ENCODE data around the gene TAS2R4. TPM values are rescaled to one million over a fixed set of nuclear protein-coding genes. Genes with fewer than 3 reads are reported as not detected.
"Not testable (repeated sequence)": the region's sequence is repeated elsewhere in the genome, so short reads cannot be mapped to it uniquely, and the experiment has no call there.

Gene TAS2R4
- total RNA-seq, 2 experiments from 2014 or later: 1.2 to 1.6 TPM

DNA sequence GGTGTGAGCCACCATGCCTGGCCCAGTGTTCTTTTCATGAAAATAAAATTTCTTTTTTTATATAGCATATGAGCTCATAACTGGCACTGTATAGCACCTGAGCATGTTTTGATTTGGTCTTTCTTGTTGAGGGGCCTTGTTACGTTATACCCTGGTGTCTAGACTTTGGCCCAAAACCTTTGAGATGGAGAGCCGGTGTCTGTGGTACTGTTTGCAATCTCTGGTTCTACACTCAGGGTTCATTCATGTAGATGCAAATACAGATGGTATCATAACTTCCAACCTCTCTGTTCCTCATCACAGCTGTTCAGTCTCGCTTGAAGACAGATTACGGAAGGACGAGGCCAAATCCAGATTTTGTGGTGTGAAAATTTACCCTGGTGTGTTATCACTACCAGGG is 13.4 kb downstream of the TAS2R4 start, which contains the start of gene TAS2R5:
TSS of gene TAS2R5 (plus strand) at position 301 of the 400 bp plus-strand sequence. CDS start 145 bp downstream, outside the sequence.
- H3K36me3 ChIP-seq (ENCODE audit: insufficient read depth, low read length): no peaks in the 10 kb centered on the region
- H3K4me2 ChIP-seq (ENCODE audit: low read length): no peak within 1 kb of the TSS
- H3K4me3 ChIP-seq (ENCODE audit: low read depth, low read length, poor library complexity, severe bottlenecking): no peak within 1 kb of the TSS
- H2AFZ ChIP-seq (ENCODE audit: low read length): no peak within 1 kb of the TSS
- POLR2A ChIA-PET: no interaction called here
- intact Hi-C loops (cut with micrococcal nuclease; ENCODE audit: unreplicated experiment): no loop called here
- H3K9me2 ChIP-seq (ENCODE audit: insufficient read depth, low read length): no peaks in the 10 kb centered on the region
- BruUV-seq (replicated peaks): no TSS peak
- no peaks in the 10 kb centered on the region for H3K4me1 ChIP-seq (ENCODE audit: insufficient read depth, low read length, poor library complexity, severe bottlenecking)
- H3K79me2 ChIP-seq (ENCODE audit: insufficient read depth, low read depth, low read length): no peaks in the 10 kb centered on the region
- H3K9me3 ChIP-seq (ENCODE audit: low read length): no peaks in the 10 kb centered on the region
- no peak for DNase-seq (ENCODE audit: low spot score)
- CTCF ChIA-PET (ENCODE audit: unreplicated experiment): no interaction called here
- no peaks in the 10 kb centered on the region for H4K20me1 ChIP-seq (ENCODE audit: insufficient read depth, low read length)
- no peak within 1 kb of the TSS for H3K27ac ChIP-seq (ENCODE audit: low read depth, low read length, poor library complexity, severe bottlenecking)
- TF ChIP-seq, protein P1, sequence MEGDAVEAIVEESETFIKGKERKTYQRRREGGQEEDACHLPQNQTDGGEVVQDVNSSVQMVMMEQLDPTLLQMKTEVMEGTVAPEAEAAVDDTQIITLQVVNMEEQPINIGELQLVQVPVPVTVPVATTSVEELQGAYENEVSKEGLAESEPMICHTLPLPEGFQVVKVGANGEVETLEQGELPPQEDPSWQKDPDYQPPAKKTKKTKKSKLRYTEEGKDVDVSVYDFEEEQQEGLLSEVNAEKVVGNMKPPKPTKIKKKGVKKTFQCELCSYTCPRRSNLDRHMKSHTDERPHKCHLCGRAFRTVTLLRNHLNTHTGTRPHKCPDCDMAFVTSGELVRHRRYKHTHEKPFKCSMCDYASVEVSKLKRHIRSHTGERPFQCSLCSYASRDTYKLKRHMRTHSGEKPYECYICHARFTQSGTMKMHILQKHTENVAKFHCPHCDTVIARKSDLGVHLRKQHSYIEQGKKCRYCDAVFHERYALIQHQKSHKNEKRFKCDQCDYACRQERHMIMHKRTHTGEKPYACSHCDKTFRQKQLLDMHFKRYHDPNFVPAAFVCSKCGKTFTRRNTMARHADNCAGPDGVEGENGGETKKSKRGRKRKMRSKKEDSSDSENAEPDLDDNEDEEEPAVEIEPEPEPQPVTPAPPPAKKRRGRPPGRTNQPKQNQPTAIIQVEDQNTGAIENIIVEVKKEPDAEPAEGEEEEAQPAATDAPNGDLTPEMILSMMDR (conservative IDR thresholded peaks at IDR 0.05; ENCODE audit: low read length): no peak
- TF ChIP-seq EZH2phosphoT487 (IDR thresholded peaks at IDR 0.05; ENCODE audit: borderline replicate concordance, low read depth, low read length): no peak

GRCh38 chr7:141792526-141792925 is 16.1 kb downstream of the TAS2R4 start:
- no peaks in the 10 kb centered on the region for H3K4me1 ChIP-seq (ENCODE audit: insufficient read depth, low read length, poor library complexity, severe bottlenecking)
- no peak for TF ChIP-seq EZH2phosphoT487 (IDR thresholded peaks at IDR 0.05; ENCODE audit: borderline replicate concordance, low read depth, low read length)
- TF ChIP-seq, protein P1 (conservative IDR thresholded peaks at IDR 0.05; ENCODE audit: low read length): no peak
- no peak overlapping the region for H3K27ac ChIP-seq (ENCODE audit: low read depth, low read length, poor library complexity, severe bottlenecking)
- H3K9me3 ChIP-seq (ENCODE audit: low read length): no peaks in the 10 kb centered on the region
- no peaks in the 10 kb centered on the region for H3K9me2 ChIP-seq (ENCODE audit: insufficient read depth, low read length)
- CTCF ChIA-PET (ENCODE audit: unreplicated experiment): interaction anchor here (0.6 kb wide), 1 partner anchor 153 kb away, joined by 3 read pairs; no protein-coding TSS in a partner anchor
- H2AFZ ChIP-seq (ENCODE audit: low read length): no peak overlapping the region
- H3K4me3 ChIP-seq (ENCODE audit: low read depth, low read length, poor library complexity, severe bottlenecking): no peak overlapping the region
- intact Hi-C loops (cut with micrococcal nuclease; ENCODE audit: unreplicated experiment): no loop called here
- DNase-seq (ENCODE audit: low spot score): no peak
- POLR2A ChIA-PET: no interaction called here
- H3K4me2 ChIP-seq (ENCODE audit: low read length): no peak overlapping the region
- H3K36me3 ChIP-seq (ENCODE audit: insufficient read depth, low read length): no peaks in the 10 kb centered on the region
- no TSS peak for BruUV-seq (replicated peaks)
- H4K20me1 ChIP-seq (ENCODE audit: insufficient read depth, low read length): no peaks in the 10 kb centered on the region
- no peaks in the 10 kb centered on the region for H3K79me2 ChIP-seq (ENCODE audit: insufficient read depth, low read depth, low read length)

DNA sequence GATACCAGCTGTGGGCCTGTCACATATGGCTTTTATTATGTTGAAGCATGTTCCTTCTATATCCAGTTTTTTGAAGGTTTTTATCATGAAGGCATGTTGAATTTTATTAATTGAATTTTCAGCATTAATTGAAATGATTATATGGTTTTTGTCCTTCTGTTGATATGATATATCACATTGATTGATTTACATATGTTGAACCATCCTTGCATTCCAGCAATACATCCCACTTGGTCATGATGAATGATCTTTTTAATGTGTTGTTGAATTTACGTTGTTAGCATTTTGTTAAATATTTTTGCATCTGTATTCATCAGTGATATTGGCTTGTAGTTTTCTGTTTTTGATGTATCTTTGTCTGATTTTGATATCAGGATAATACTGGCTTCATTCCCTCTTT is 43.6 kb downstream of the TAS2R4 start:
- no peak overlapping the region for H3K4me3 ChIP-seq (ENCODE audit: low read depth, low read length, poor library complexity, severe bottlenecking)
- no TSS peak for BruUV-seq (replicated peaks)
- POLR2A ChIA-PET: no interaction called here
- no peaks in the 10 kb centered on the region for H3K79me2 ChIP-seq (ENCODE audit: insufficient read depth, low read depth, low read length)
- no peaks in the 10 kb centered on the region for H3K36me3 ChIP-seq (ENCODE audit: insufficient read depth, low read length)
- no peaks in the 10 kb centered on the region for H4K20me1 ChIP-seq (ENCODE audit: insufficient read depth, low read length)
- CTCF ChIA-PET (ENCODE audit: unreplicated experiment): no interaction called here
- H3K4me1 ChIP-seq (ENCODE audit: insufficient read depth, low read length, poor library complexity, severe bottlenecking): no peaks in the 10 kb centered on the region
- no peaks in the 10 kb centered on the region for H3K9me2 ChIP-seq (ENCODE audit: insufficient read depth, low read length)
- intact Hi-C loops (cut with micrococcal nuclease; ENCODE audit: unreplicated experiment): no loop called here
- no peak overlapping the region for H3K4me2 ChIP-seq (ENCODE audit: low read length)
- H3K9me3 ChIP-seq (ENCODE audit: low read length): peaks cover 15% of the 10 kb centered on the region; the same call in 1 of the 2 replicates
- no peak overlapping the region for H2AFZ ChIP-seq (ENCODE audit: low read length)
- no peak for DNase-seq (ENCODE audit: low spot score)
- H3K27ac ChIP-seq (ENCODE audit: low read depth, low read length, poor library complexity, severe bottlenecking): no peak overlapping the region
- no peak for TF ChIP-seq EZH2phosphoT487 (IDR thresholded peaks at IDR 0.05; ENCODE audit: borderline replicate concordance, low read depth, low read length)
- TF ChIP-seq, protein P1 (conservative IDR thresholded peaks at IDR 0.05; ENCODE audit: low read length): no peak

DNA sequence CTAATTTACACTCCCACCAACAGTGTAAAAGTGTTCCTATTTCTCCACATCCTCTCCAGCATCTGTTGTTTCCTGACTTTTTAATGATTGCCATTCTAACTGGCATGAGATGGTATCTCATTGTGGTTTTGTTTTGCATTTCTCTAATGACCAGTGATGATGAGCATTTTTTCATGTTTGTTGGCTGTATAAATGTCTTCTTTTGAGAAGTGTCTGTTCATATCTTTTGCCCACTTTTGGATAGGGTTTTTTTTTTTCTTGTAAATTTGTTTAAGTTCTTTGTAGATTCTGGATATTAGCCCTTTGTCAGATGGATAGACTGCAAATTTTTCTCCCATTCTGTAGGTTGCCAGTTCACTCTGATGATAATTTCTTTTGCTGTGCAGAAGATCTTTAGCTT is 46.0 kb downstream of the TAS2R4 start:
- H3K4me2 ChIP-seq (ENCODE audit: low read length); H2AFZ ChIP-seq (ENCODE audit: low read length); BruUV-seq (replicated peaks); CTCF ChIA-PET (ENCODE audit: unreplicated experiment); intact Hi-C loops (cut with micrococcal nuclease; ENCODE audit: unreplicated experiment); H3K36me3 ChIP-seq (ENCODE audit: insufficient read depth, low read length); H3K4me1 ChIP-seq (ENCODE audit: insufficient read depth, low read length, poor library complexity, severe bottlenecking); H3K79me2 ChIP-seq (ENCODE audit: insufficient read depth, low read depth, low read length); POLR2A ChIA-PET; H3K9me2 ChIP-seq (ENCODE audit: insufficient read depth, low read length); H3K4me3 ChIP-seq (ENCODE audit: low read depth, low read length, poor library complexity, severe bottlenecking); H4K20me1 ChIP-seq (ENCODE audit: insufficient read depth, low read length); DNase-seq (ENCODE audit: low spot score); H3K27ac ChIP-seq (ENCODE audit: low read depth, low read length, poor library complexity, severe bottlenecking): not testable (repeated sequence)
- peaks cover 15% of the 10 kb centered on the region; the same call in 1 of the 2 replicates for H3K9me3 ChIP-seq (ENCODE audit: low read length)
